K562 (cell line): ENCODE results near the gene EGR4. TPM values are rescaled to one million over a fixed set of nuclear protein-coding genes. Genes with fewer than 3 reads are reported as not detected.
A peak's percentile ranks its signal among the peaks of the same experiment; 100 is the strongest.

ENCODE experiments used
- ATAC-seq: fragments of 200-7000 bp; cut with Tn5 transposase; 3 replicates; pipeline ENCODE4 v1.9.1; 2020; ENCODE audit warnings: moderate library complexity
- BruUV-seq: library from RNA; stranded (reverse); fragments of 400-500 nt; replicated peaks from 2 replicates; lab custom pipeline; 2021; lab: Mats Ljungman, UMichigan
- CTCF ChIA-PET: fragments of 300-600 bp; formaldehyde crosslinking; extraction: SDS; loops from one replicate; lab custom pipeline; 2021; ENCODE audit warnings: low intra/inter-chr PET ratio; lab: Yijun Ruan, JAX
- POLR2A ChIA-PET: fragments of 300-600, 350-650 bp; sonication (Branson Sonifier 250); formaldehyde crosslinking; extraction: SDS; loops from one replicate; lab custom pipeline; 2021; ENCODE audit warnings: antibody characterized with exemption, inconsistent platforms; lab: Yijun Ruan, JAX
- DNase-seq, 4 experiments: peaks; one replicate each; pipeline versions ENCODE4 v3.0.0 to v3.0.0-alpha.2; 2011 to 2018; ENCODE audit warnings: low spot score in 3 of 4, mixed read lengths in 3 of 4; ENCODE audit errors: extremely low read depth in 1 of 4
- FAIRE-seq: peaks from 2 replicates; lab custom pipeline; 2011; peaks lifted over from hg19 to GRCh38; lab: Jason Lieb, UNC
- H2AFZ ChIP-seq: 2 replicates; pipeline ENCODE4 v1.6.0; 2011; ENCODE audit warnings: low read depth, low read length, control low read depth, inconsistent platforms
- H3K27ac ChIP-seq: fragments of 200-600 bp; 3 replicates; pipeline ENCODE4 v1.8.0; 2011; ENCODE audit warnings: low read depth, mild to moderate bottlenecking, control low read depth, inconsistent platforms, low read length, moderate library complexity, mixed read lengths; ENCODE audit errors: extremely low read depth
- H3K27me3 ChIP-seq, 2 experiments: fragments of 300-600 bp in 1 of 2; 2 replicates in 1 of 2; 3 replicates in 1 of 2; pipeline versions ENCODE4 v1.6.0 to v1.8.0; 2011; ENCODE audit warnings: inconsistent platforms in 2 of 2, low read length in 2 of 2, mild to moderate bottlenecking in 1 of 2, mixed read lengths in 1 of 2, moderate library complexity in 1 of 2; ENCODE audit not compliant: control insufficient read depth in 2 of 2, insufficient read depth in 2 of 2
- H3K36me3 ChIP-seq: fragments of 300-600 bp; 3 replicates; pipeline ENCODE4 v1.8.0; 2011; ENCODE audit warnings: mild to moderate bottlenecking, low read length, inconsistent platforms; ENCODE audit not compliant: control insufficient read depth, insufficient read depth
- H3K4me1 ChIP-seq, 2 experiments: fragments of 200-600 bp in 1 of 2; replicated peaks in 1 of 2; 2 replicates in 1 of 2; 3 replicates in 1 of 2; pipeline versions ENCODE4 v1.5.1 to v1.8.0; 2011; ENCODE audit warnings: inconsistent platforms in 2 of 2, low read length in 2 of 2, mild to moderate bottlenecking in 1 of 2, mixed read lengths in 1 of 2, moderate library complexity in 1 of 2; ENCODE audit not compliant: control insufficient read depth in 2 of 2, insufficient read depth in 2 of 2
- H3K4me2 ChIP-seq: 2 replicates; pipeline ENCODE4 v1.6.1; 2011; ENCODE audit warnings: low read length, control low read depth, inconsistent platforms, mixed read lengths; ENCODE audit not compliant: insufficient read depth
- H3K4me3 ChIP-seq: fragments of 200-600 bp; sonication (generic), shearing (Covaris generic); 2 replicates; pipeline ENCODE4 v1.5.1; 2016; ENCODE audit warnings: control low read depth, inconsistent platforms
- H3K79me2 ChIP-seq: fragments of 200-600 bp; 3 replicates; pipeline ENCODE4 v1.8.0; 2011; ENCODE audit warnings: low read length, inconsistent platforms; ENCODE audit not compliant: control insufficient read depth, insufficient read depth
- H3K9ac ChIP-seq, 2 experiments: 2 replicates each; pipeline versions ENCODE4 v1.6.0 to v1.6.1; 2011; ENCODE audit warnings: low read depth in 2 of 2, low read length in 2 of 2, control low read depth in 1 of 2, inconsistent platforms in 1 of 2, mild to moderate bottlenecking in 1 of 2, mixed read lengths in 1 of 2; ENCODE audit not compliant: insufficient read depth in 1 of 2
- H3K9me1 ChIP-seq: one replicate; pipeline ENCODE4 v1.6.0; 2011; ENCODE audit warnings: inconsistent platforms, mild to moderate bottlenecking, low read length, moderate library complexity; ENCODE audit not compliant: control insufficient read depth, insufficient read depth
- H3K9me3 ChIP-seq: replicated peaks from 2 replicates; pipeline ENCODE4 v1.5.1; 2011; ENCODE audit warnings: low read depth, low read length, inconsistent platforms; ENCODE audit not compliant: control insufficient read depth, insufficient read depth
- H4K20me1 ChIP-seq: replicated peaks from 2 replicates; pipeline ENCODE4 v1.6.1; 2011; ENCODE audit warnings: low read length, inconsistent platforms, mixed read lengths; ENCODE audit not compliant: control insufficient read depth, insufficient read depth
- CGGBP1 ChIP-seq: fragments of 250-450 bp; sonication (Bioruptor Pico); IDR thresholded peaks from 2 replicates; pipeline ENCODE4 v1.9.0; 2021; ENCODE audit warnings: mild to moderate bottlenecking
- HMGN3 ChIP-seq: IDR thresholded peaks from 2 replicates; pipeline ENCODE4 v1.6.1; 2011; ENCODE audit warnings: borderline replicate concordance, low read depth, mild to moderate bottlenecking, mixed read lengths, low read length; ENCODE audit not compliant: insufficient read length; ENCODE audit errors: extremely low read depth
- MIER1 ChIP-seq: fragments of 450-650 bp; IDR thresholded peaks from 2 replicates; pipeline ENCODE4 v1.6.1; 2016; ENCODE audit warnings: antibody characterized with exemption, mild to moderate bottlenecking, low read depth
- REST ChIP-seq, 2 experiments: fragments of 450-650 bp; formaldehyde crosslinking in 1 of 2; IDR thresholded peaks; 2 replicates each; pipeline versions ENCODE4 v1.4.0 to v1.6.1; 2014 to 2020; ENCODE audit warnings: mild to moderate bottlenecking in 2 of 2, borderline replicate concordance in 1 of 2, low read depth in 1 of 2
- SIX5 ChIP-seq, 2 experiments: IDR thresholded peaks; 2 replicates each; pipeline ENCODE4 v1.6.1; 2011; ENCODE audit warnings: low read length in 2 of 2, borderline replicate concordance in 1 of 2, low read depth in 1 of 2, mild to moderate bottlenecking in 1 of 2, moderate library complexity in 1 of 2; ENCODE audit not compliant: insufficient read depth in 1 of 2
- TBP ChIP-seq: optimal IDR thresholded peaks from 2 replicates; pipeline ENCODE3; 2011; ENCODE audit warnings: low read depth, low read length, improper control_type of control experiment
- ZBTB33 ChIP-seq: sonication (generic); formaldehyde crosslinking; IDR thresholded peaks from 2 replicates; pipeline ENCODE4 v1.8.1; 2023; ENCODE audit warnings: mild to moderate bottlenecking, missing genetic modification reagents
- ZNF584 ChIP-seq: fragments of 200-800 bp; sonication (Bioruptor generic); IDR thresholded peaks from 2 replicates; pipeline ENCODE4 v1.6.1; 2016; ENCODE audit warnings: low read depth, mild to moderate bottlenecking, missing genetic modification characterization, missing compliant biosample characterization
- WGBS: fragments of 100-300 bp; shearing (Covaris generic); methylation state at CpG from one replicate; pipeline ENCODE4 v1.1.6; 2016; ENCODE audit warnings: low coverage, mixed read lengths; ENCODE audit not compliant: insufficient coverage; ENCODE audit errors: missing lambda C conversion rate; 5-methylcytosine and 5-hydroxymethylcytosine counted together
- in situ Hi-C: fragments of 300-500 bp; cut with MboI; formaldehyde crosslinking; loops from 4 replicates; pipeline ENCODE4 v1.15.0; 2018; ENCODE audit warnings: inconsistent platforms, mixed read lengths
- intact Hi-C: fragments of 100-400 bp; cut with micrococcal nuclease; formaldehyde crosslinking; loops from 2 replicates; pipeline ENCODE4 v1.14.2; 2022
- polyA plus RNA-seq, 8 experiments: library from polyadenylated mRNA; depleted of rRNA in 4 of 8; stranded (reverse) in 5 of 8; unstranded in 3 of 8; fragments of >200 nt; fragmentation: Nextera tagmentation in 2 of 8; fragmentation: Illumina TruSeq in 1 of 8; extraction: Ambion mirVana in 2 of 8; extraction: Trizol in 1 of 8; gene quantifications; 2 replicates each; pipeline versions ENCODE4 v1.2.1 to v1.2.3, GENCODE V29; 2011 to 2014; ENCODE audit warnings: inconsistent platforms in 1 of 8, missing spikeins in 1 of 8
- total RNA-seq, 7 experiments: library from RNA; depleted of rRNA in 6 of 7; stranded (reverse); fragments of >200 nt in 6 of 7; fragmentation: Illumina TruSeq in 2 of 7; extraction: Trizol in 2 of 7; gene quantifications; 2 replicates each; pipeline versions ENCODE4 v1.2.1 to v1.2.3, GENCODE V29; 2011 to 2021; ENCODE audit warnings: low replicate concordance in 1 of 7

The EGR4 gene
- total and polyA plus RNA-seq, 9 of the 15 experiments (the other 6 are each of a cell fraction or from before 2014, with no cell fraction given), result not detected

- Histone ChIP-seq H3K9ac (no peak overlapping the region), H3K27me3 (peaks cover 5 to 33% of the 10 kb centered on the region in 2 experiments; a peak in 4 of 5 replicates), H3K4me1 (peaks cover 0 to 28% of the 10 kb centered on the region in 2 experiments; a peak in 2 of 5 replicates), H3K36me3 (no peaks in the 10 kb centered on the region), H3K27ac (no peak overlapping the region), H3K9me3 (no peaks in the 10 kb centered on the region), H3K4me2 (no peak overlapping the region), H4K20me1 (peaks cover 3% of the 10 kb centered on the region; the same call in 1 of the 2 replicates), H3K79me2 (no peaks in the 10 kb centered on the region), H3K4me3 (no peak overlapping the region), H3K9me1 (peaks cover 2% of the 10 kb centered on the region), H2AFZ (no peak overlapping the region)
- in situ Hi-C loops, result no loop called here
- intact Hi-C loops, result no loop called here
- TF ChIP-seq TBP, result no peak
- peak; percentile 29; the same call in 1 of the 2 replicates for TF ChIP-seq ZBTB33 (CRISPR knock-in tag)
- TF ChIP-seq REST (IDR thresholded peaks at IDR 0.05; ENCODE audit: borderline replicate concordance), result no peak
- peak; percentile 20; the same call in 1 of the 2 replicates for TF ChIP-seq REST (CRISPR knock-in tag; IDR thresholded peaks at IDR 0.05; ENCODE audit: low read depth)
- TF ChIP-seq ZNF584, result 0 out of 2 replicates have a peak, but pooled peaks have one; percentile 8
- peak; percentile 5 for TF ChIP-seq HMGN3
- no peak for TF ChIP-seq CGGBP1 (CRISPR knock-in tag)
- no peak for TF ChIP-seq SIX5 (IDR thresholded peaks at IDR 0.05; ENCODE audit: borderline replicate concordance in 1 of 2, insufficient read depth in 1 of 2, low read depth in 1 of 2, low read length in 2 of 2)
- TF ChIP-seq MIER1, result 0 out of 2 replicates have a peak, but pooled peaks have one; percentile 42
- 64% methylated on average over 40 of the region's 82 CpGs for WGBS
- DNase-seq (no peak), FAIRE-seq (no peak), ATAC-seq (no peak)
- BruUV-seq, result no TSS peak
- POLR2A ChIA-PET, result interaction anchor here (0.6 kb wide), 1 partner anchor 9 kb away, joined by 3 read pairs; no protein-coding TSS in a partner anchor
- CTCF ChIA-PET, result no interaction called here
Measured at GRCh38 chr2:73291461-73292315, 1.7 kb downstream of the EGR4 start.
